Endothelial cell of umbilical vein (primary cell): ENCODE measurements around the gene ARHGEF1. TPM values are rescaled to one million over a fixed set of nuclear protein-coding genes. Genes with fewer than 3 reads are reported as not detected.

Experiments
- BruUV-seq: library from RNA; stranded (reverse); fragments of 400-500 nt; replicated peaks from 2 replicates; lab custom pipeline; 2021; lab: Mats Ljungman, UMichigan
- CTCF ChIA-PET: fragments of 300-600, 350-600 bp; sonication (Branson Sonifier 250); formaldehyde crosslinking; loops from one replicate; lab custom pipeline; 2021; ENCODE audit warnings: antibody characterized with exemption, inconsistent platforms; lab: Charles Lee
- POLR2A ChIA-PET: fragments of 300-600, 350-600 bp; sonication (Branson Sonifier 250); formaldehyde crosslinking; loops from one replicate; lab custom pipeline; 2021; ENCODE audit warnings: antibody characterized with exemption, inconsistent platforms; lab: Charles Lee
- DNase-seq: peaks from one replicate; pipeline ENCODE4 v3.0.0-alpha.2; 2011; ENCODE audit warnings: low read depth, low spot score
- FAIRE-seq: peaks from 2 replicates; lab custom pipeline; 2011; peaks lifted over from hg19 to GRCh38; lab: Jason Lieb, UNC
- H2AFZ ChIP-seq: 2 replicates; pipeline ENCODE4 v1.6.0; 2012; ENCODE audit warnings: low read depth, low read length, control low read depth, inconsistent platforms
- H3K27ac ChIP-seq: 2 replicates; pipeline ENCODE4 v1.5.1; 2011; ENCODE audit warnings: low read depth, mild to moderate bottlenecking, control low read depth, low read length, moderate library complexity; ENCODE audit not compliant: insufficient read depth
- H3K27me3 ChIP-seq, 2 experiments: 2 replicates each; pipeline versions ENCODE4 v1.6.0 to v1.6.1; 2011; ENCODE audit warnings: low read length in 2 of 2, mixed read lengths in 1 of 2; ENCODE audit not compliant: control insufficient read depth in 2 of 2, insufficient read depth in 2 of 2
- H3K36me3 ChIP-seq, 2 experiments: 2 replicates in 1 of 2; 3 replicates in 1 of 2; pipeline ENCODE4 v1.5.1; 2011; ENCODE audit warnings: low read length in 2 of 2, mild to moderate bottlenecking in 1 of 2, moderate library complexity in 1 of 2; ENCODE audit not compliant: control insufficient read depth in 2 of 2, insufficient read depth in 2 of 2; ENCODE audit errors: extremely low read depth in 1 of 2
- H3K4me1 ChIP-seq: 3 replicates; pipeline ENCODE4 v1.5.1; 2011; ENCODE audit warnings: mild to moderate bottlenecking, low read length; ENCODE audit not compliant: control insufficient read depth, insufficient read depth; ENCODE audit errors: extremely low read depth
- H3K4me2 ChIP-seq: 2 replicates; pipeline ENCODE4 v1.6.1; 2011; ENCODE audit warnings: low read length, control low read depth, mixed read lengths; ENCODE audit not compliant: insufficient read depth
- H3K4me3 ChIP-seq, 3 experiments: fragments of 200-600 bp in 1 of 3; sonication (generic), shearing (Covaris generic) in 1 of 3; replicated peaks in 1 of 3; 2 replicates each; pipeline ENCODE4 v1.5.1; 2011 to 2016; ENCODE audit warnings: control low read depth in 3 of 3, low read length in 3 of 3, mild to moderate bottlenecking in 2 of 3, inconsistent platforms in 1 of 3, low read depth in 1 of 3, moderate library complexity in 1 of 3; ENCODE audit not compliant: insufficient read depth in 1 of 3
- H3K79me2 ChIP-seq: 2 replicates; pipeline ENCODE4 v1.6.0; 2012; ENCODE audit warnings: low read length, inconsistent platforms; ENCODE audit not compliant: control insufficient read depth, insufficient read depth
- H3K9ac ChIP-seq: replicated peaks from 2 replicates; pipeline ENCODE3; 2011; ENCODE audit warnings: low read length, control low read depth; ENCODE audit not compliant: insufficient read depth; ENCODE audit errors: extremely low read depth
- H3K9me1 ChIP-seq: replicated peaks from 3 replicates; pipeline ENCODE4 v1.6.0; 2011; ENCODE audit warnings: mild to moderate bottlenecking, low read length; ENCODE audit not compliant: control insufficient read depth, insufficient read depth; ENCODE audit errors: extremely low read depth
- H3K9me3 ChIP-seq: replicated peaks from 2 replicates; pipeline ENCODE4 v1.5.1; 2012; ENCODE audit warnings: low read length, inconsistent platforms; ENCODE audit not compliant: control insufficient read depth, insufficient read depth
- H4K20me1 ChIP-seq: replicated peaks from 2 replicates; pipeline ENCODE3; 2011; ENCODE audit warnings: mild to moderate bottlenecking, low read length; ENCODE audit not compliant: control insufficient read depth, insufficient read depth; ENCODE audit errors: extremely low read depth
- EZH2 ChIP-seq: IDR thresholded peaks from 2 replicates; pipeline ENCODE4 v1.6.1; 2012; ENCODE audit warnings: borderline replicate concordance, low read depth, mild to moderate bottlenecking, moderate library complexity, low read length, inconsistent platforms; ENCODE audit not compliant: severe bottlenecking
- JUN ChIP-seq: IDR thresholded peaks from 2 replicates; pipeline ENCODE4 v1.6.1; 2011; ENCODE audit warnings: borderline replicate concordance, low read depth; ENCODE audit not compliant: insufficient read length, insufficient read depth
- MYC ChIP-seq: IDR thresholded peaks from one replicate; pipeline ENCODE4 v1.6.1; 2011; ENCODE audit warnings: mild to moderate bottlenecking, low read depth, low read length
- POLR2A ChIP-seq: IDR thresholded peaks from 2 replicates; pipeline ENCODE4 v1.6.1; 2012; ENCODE audit warnings: low read depth, mild to moderate bottlenecking, control low read depth, low read length
- POLR2AphosphoS5 ChIP-seq: IDR thresholded peaks from 2 replicates; pipeline ENCODE4 v1.6.1; 2012; ENCODE audit warnings: low read depth, mild to moderate bottlenecking, control low read depth, low read length, moderate library complexity; ENCODE audit not compliant: insufficient read depth
- dilution Hi-C: fragments of 300-500 bp; cut with MboI; formaldehyde crosslinking; loops from one replicate; pipeline ENCODE4 v1.15.0; 2019; ENCODE audit warnings: low sequenced_read_pairs; ENCODE audit not compliant: extremely low pct_ligation_motif_present
- intact Hi-C: fragments of 100-400 bp; cut with micrococcal nuclease; formaldehyde crosslinking; loops from one replicate; pipeline ENCODE4 v1.10.0; 2022
- polyA plus RNA-seq, 4 experiments: library from polyadenylated mRNA; depleted of rRNA in 3 of 4; stranded (reverse) in 3 of 4; unstranded in 1 of 4; fragments of >200 nt; gene quantifications; 2 replicates each; pipeline versions ENCODE4 v1.2.1 to v1.2.3, GENCODE V29; 2011 to 2012; ENCODE audit warnings: missing spikeins in 1 of 4
- total RNA-seq: library from RNA; stranded (reverse); gene quantifications from 2 replicates; pipeline ENCODE4 v1.2.3, GENCODE V29; 2021
- TF ChIP-seq, protein P1 (sequence below): IDR thresholded peaks from 2 replicates; pipeline ENCODE4 v1.6.1; 2011; ENCODE audit not compliant: insufficient read depth, insufficient read length
- TF ChIP-seq, protein P2 (sequence below), 2 donors: IDR thresholded peaks; 1 replicate in 1 of 2; 2 replicates in 1 of 2; pipeline ENCODE4 v1.5.1; 2011; ENCODE audit warnings: low read length in 2 of 2, mild to moderate bottlenecking in 2 of 2, moderate library complexity in 2 of 2, control low read depth in 1 of 2, inconsistent platforms in 1 of 2, low read depth in 1 of 2; ENCODE audit not compliant: insufficient read depth in 1 of 2; ENCODE audit errors: extremely low read depth in 1 of 2

The ARHGEF1 gene
- total and polyA plus RNA-seq, 2 donors (not counting 3 experiments of a cell fraction or from before 2014, with no cell fraction given), result 65.4 to 123 TPM

DNA sequence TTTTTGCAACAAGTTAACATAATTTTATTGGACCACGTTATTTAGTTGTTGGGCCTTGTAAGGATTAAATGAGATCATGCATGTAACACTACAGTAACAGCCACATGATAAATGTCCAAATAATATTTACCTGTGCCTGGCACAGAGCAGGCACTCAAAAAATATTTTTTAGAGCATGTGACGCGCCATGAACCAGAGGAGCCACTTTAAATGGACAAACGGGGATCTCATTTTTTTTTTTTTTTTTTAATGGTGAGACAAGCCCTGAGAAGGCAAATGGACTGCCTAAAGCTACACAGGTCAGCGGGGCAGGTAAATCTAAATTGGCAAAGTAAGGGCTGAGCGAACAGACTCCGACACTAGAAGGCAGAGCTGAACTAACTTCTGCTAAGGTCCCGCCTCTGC lies 23.8 kb upstream of the ARHGEF1 start:
- BruUV-seq, result no TSS peak
- Histone ChIP-seq H4K20me1 (no peaks in the 10 kb centered on the region), H3K79me2 (peaks cover 40% of the 10 kb centered on the region), H3K36me3 (peaks cover 17 to 27% of the 10 kb centered on the region in 2 experiments), H3K4me2 (peak overlapping the region; percentile 74), H3K4me1 (peaks cover 34% of the 10 kb centered on the region), H3K27me3 (peaks cover 4 to 5% of the 10 kb centered on the region in 2 experiments), H3K9ac (peak overlapping the region; percentile 36), H3K9me1 (no peaks in the 10 kb centered on the region), H3K9me3 (no peaks in the 10 kb centered on the region), H3K27ac (no peak overlapping the region), H3K4me3 (peak overlapping the region in 2 of 3 experiments; percentile 47 to 86), H2AFZ (peak overlapping the region; percentile 45)
- ChIA-PET POLR2A (interaction anchor here (1.0 to 1.6 kb wide), 4 partner anchors 8 to 100 kb away, joined by 4 to 7 read pairs (median 4); partner anchors contain the start of gene RABAC1), CTCF (interaction anchor here (0.7 to 4.0 kb wide), 7 partner anchors 14 to 176 kb away, joined by 3 to 18 read pairs (median 4); partner anchors contain the start of gene RABAC1)
- intact Hi-C loops (loop anchor here (1.0 kb wide), 1 partner anchor 99 kb away; no protein-coding TSS in a partner anchor), dilution Hi-C loops (no loop called here)
- TF ChIP-seq MYC (no peak), POLR2A (peak; percentile 25)
- FAIRE-seq (no peak), DNase-seq (no peak)

DNA sequence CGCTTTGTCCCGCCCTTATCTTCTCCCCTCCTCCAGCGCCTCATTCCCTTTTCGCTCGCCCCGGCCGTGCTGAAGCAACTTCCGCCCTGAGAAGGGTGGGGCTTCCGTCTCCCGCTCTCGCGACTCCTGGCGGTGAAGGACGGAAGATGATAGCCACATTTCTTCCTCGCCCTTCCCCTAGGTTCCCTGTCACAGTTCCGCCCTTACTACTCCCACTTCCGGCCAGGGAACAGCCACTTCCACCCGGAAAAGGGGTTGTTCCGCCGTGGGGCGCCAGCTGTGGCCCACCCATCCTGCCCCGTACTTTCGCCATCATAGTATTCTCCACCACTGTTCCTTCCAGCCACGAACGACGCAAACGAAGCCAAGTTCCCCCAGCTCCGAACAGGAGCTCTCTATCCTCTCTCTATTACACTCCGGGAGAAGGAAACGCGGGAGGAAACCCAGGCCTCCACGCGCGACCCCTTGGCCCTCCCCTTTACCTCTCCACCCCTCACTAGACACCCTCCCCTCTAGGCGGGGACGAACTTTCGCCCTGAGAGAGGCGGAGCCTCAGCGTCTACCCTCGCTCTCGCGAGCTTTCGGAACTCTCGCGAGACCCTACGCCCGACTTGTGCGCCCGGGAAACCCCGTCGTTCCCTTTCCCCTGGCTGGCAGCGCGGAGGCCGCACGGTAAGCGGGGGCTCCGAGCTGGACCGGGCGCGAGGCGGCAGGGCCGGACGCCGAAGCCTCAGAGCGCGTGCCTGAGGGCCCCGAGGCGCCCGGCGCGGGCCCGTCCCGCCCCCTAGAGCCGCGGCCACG lies 23.2 kb upstream of the ARHGEF1 start, which contains the start of gene RPS19:
RPS19 (plus strand) TSS at position 638 of the 801 bp plus-strand sequence. CDS start 520 bp downstream, outside the sequence.
- Histone ChIP-seq H3K4me3 (peak within 1 kb of the TSS; percentile 78 to 86 (median 85)), H3K36me3 (peaks cover 23 to 33% of the 10 kb centered on the region in 2 experiments), H2AFZ (peak within 1 kb of the TSS; percentile 45), H3K4me1 (peaks cover 39% of the 10 kb centered on the region), H3K4me2 (peak within 1 kb of the TSS; percentile 88), H3K79me2 (peaks cover 46% of the 10 kb centered on the region), H3K27me3 (no peaks in the 10 kb centered on the region), H3K9me1 (no peaks in the 10 kb centered on the region), H3K9ac (peak within 1 kb of the TSS; percentile 98), H3K9me3 (no peaks in the 10 kb centered on the region), H3K27ac (peak within 1 kb of the TSS; percentile 93), H4K20me1 (no peaks in the 10 kb centered on the region)
- CTCF ChIA-PET, result interaction anchor here (0.7 to 4.0 kb wide), 8 partner anchors 8 to 175 kb away, joined by 3 to 18 read pairs (median 4); partner anchors contain the start of gene RABAC1
- intact Hi-C loops, result loop anchor here (1.0 kb wide), 2 partner anchors 24 to 98 kb away; no protein-coding TSS in a partner anchor
- dilution Hi-C loops, result no loop called here
- BruUV-seq, result no TSS peak
- POLR2A ChIA-PET, result interaction anchor here (0.6 to 1.6 kb wide), 8 partner anchors 9 to 216 kb away, joined by 3 to 7 read pairs (median 4); partner anchors contain the start of genes RABAC1 and ZNF574
- TF ChIP-seq EZH2, result no peak
- TF ChIP-seq, protein P1, sequence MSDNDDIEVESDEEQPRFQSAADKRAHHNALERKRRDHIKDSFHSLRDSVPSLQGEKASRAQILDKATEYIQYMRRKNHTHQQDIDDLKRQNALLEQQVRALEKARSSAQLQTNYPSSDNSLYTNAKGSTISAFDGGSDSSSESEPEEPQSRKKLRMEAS, result peak; percentile 50
- TF ChIP-seq POLR2AphosphoS5, result peak; percentile 97
- TF ChIP-seq JUN, result no peak
- peak; percentile 86 for TF ChIP-seq POLR2A
- TF ChIP-seq, protein P2, sequence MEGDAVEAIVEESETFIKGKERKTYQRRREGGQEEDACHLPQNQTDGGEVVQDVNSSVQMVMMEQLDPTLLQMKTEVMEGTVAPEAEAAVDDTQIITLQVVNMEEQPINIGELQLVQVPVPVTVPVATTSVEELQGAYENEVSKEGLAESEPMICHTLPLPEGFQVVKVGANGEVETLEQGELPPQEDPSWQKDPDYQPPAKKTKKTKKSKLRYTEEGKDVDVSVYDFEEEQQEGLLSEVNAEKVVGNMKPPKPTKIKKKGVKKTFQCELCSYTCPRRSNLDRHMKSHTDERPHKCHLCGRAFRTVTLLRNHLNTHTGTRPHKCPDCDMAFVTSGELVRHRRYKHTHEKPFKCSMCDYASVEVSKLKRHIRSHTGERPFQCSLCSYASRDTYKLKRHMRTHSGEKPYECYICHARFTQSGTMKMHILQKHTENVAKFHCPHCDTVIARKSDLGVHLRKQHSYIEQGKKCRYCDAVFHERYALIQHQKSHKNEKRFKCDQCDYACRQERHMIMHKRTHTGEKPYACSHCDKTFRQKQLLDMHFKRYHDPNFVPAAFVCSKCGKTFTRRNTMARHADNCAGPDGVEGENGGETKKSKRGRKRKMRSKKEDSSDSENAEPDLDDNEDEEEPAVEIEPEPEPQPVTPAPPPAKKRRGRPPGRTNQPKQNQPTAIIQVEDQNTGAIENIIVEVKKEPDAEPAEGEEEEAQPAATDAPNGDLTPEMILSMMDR (IDR thresholded peaks at IDR 0.05; ENCODE audit: extremely low read depth in 1 of 2, insufficient read depth in 1 of 2, low read depth in 1 of 2, low read length in 2 of 2), result peak; percentile 43 to 65
- no peak for TF ChIP-seq MYC
- DNase-seq (peak; percentile 99), FAIRE-seq (peak; percentile 98)
